Activated CD8-positive, alpha-beta memory T cell treated with anti-CD3 and anti-CD28 coated beads for 48 hours (primary cell): ENCODE data around the gene PLCD1.

ENCODE experiments used
- DNase-seq, 3 experiments: peaks; one replicate each; pipeline ENCODE4 v3.0.0-alpha.2; 2020; ENCODE audit warnings: low read depth in 2 of 3, low spot score in 2 of 3

The PLCD1 gene

GRCh38 chr3:38017445-38018295, 11.8 kb downstream of the PLCD1 start:
- no peak for DNase-seq

- no peak for DNase-seq
These were observed 12.5 kb downstream of the PLCD1 start for GRCh38 chr3:38016847-38017444.

GRCh38 chr3:38016410-38016809, 13.0 kb downstream of the PLCD1 start:
- DNase-seq: no peak

GRCh38 chr3:38015984-38016383, 13.5 kb downstream of the PLCD1 start:
- DNase-seq: no peak

- DNase-seq: no peak
These were observed 14.0 kb downstream of the PLCD1 start for GRCh38 chr3:38015485-38015884.

- no peak for DNase-seq
These were observed 18.3 kb downstream of the PLCD1 start for GRCh38 chr3:38011111-38011510.

- DNase-seq: no peak
These were observed 19.4 kb downstream of the PLCD1 start for GRCh38 chr3:38009807-38010591.

GRCh38 chr3:38008971-38009580, 20.4 kb downstream of the PLCD1 start:
- no peak for DNase-seq

GRCh38 chr3:38008191-38008701, 21.2 kb downstream of the PLCD1 start:
- no peak for DNase-seq

- no peak for DNase-seq
These were observed 21.7 kb downstream of the PLCD1 start for GRCh38 chr3:38007754-38008090.

GRCh38 chr3:38006445-38006995, 22.9 kb downstream of the PLCD1 start:
- no peak for DNase-seq

GRCh38 chr3:38006031-38006430, 23.4 kb downstream of the PLCD1 start:
- DNase-seq: no peak

- DNase-seq: no peak
These were observed 24.1 kb downstream of the PLCD1 start for GRCh38 chr3:38005076-38006020.

- DNase-seq: no peak
These were observed 24.9 kb downstream of the PLCD1 start for GRCh38 chr3:38004415-38005075.

- DNase-seq: no peak
These were observed 25.5 kb downstream of the PLCD1 start for GRCh38 chr3:38003817-38004414.

GRCh38 chr3:38003371-38003816, 26.0 kb downstream of the PLCD1 start:
- DNase-seq: peak in 1 of 3 experiments; percentile 36

GRCh38 chr3:38002940-38003339, 26.5 kb downstream of the PLCD1 start:
- no peak for DNase-seq

GRCh38 chr3:38002291-38002876, 27.1 kb downstream of the PLCD1 start:
- DNase-seq: no peak
